ENCODE data around the gene ZNF827. TPM values are rescaled to one million over a fixed set of nuclear protein-coding genes. Genes with fewer than 3 reads are reported as not detected.

The ZNF827 gene
- total RNA-seq, 6 donors from 2014 or later = 8.1 to 68.1 (median 18.3) TPM

GRCh38 chr4:145763399-145763798 lies 175.2 kb downstream of the ZNF827 start:
- H3K4me1 ChIP-seq = no peaks in the 10 kb centered on the region

GRCh38 chr4:145762719-145763118 lies 175.9 kb downstream of the ZNF827 start:
- ATAC-seq (ENCODE audit: low FRiP score in 2 of 2) = no peak
- no peaks in the 10 kb centered on the region for H3K27me3 ChIP-seq
- DNase-seq = peak in 1 of 2 donors; percentile 51
- H3K36me3 ChIP-seq = peaks cover 6 to 23% (median 22%) of the 10 kb centered on the region in 4 donors
- no peak overlapping the region for H3K4me3 ChIP-seq
- H3K9me3 ChIP-seq = no peaks in the 10 kb centered on the region
- H3K4me1 ChIP-seq = no peaks in the 10 kb centered on the region
- TF ChIP-seq POLR2A (IDR thresholded peaks at IDR 0.05) = no peak
- TF ChIP-seq POLR2AphosphoS5 (IDR thresholded peaks at IDR 0.05) = no peak
- no peak for TF ChIP-seq CTCF (IDR thresholded peaks at IDR 0.05)
- no peak for TF ChIP-seq EP300 (IDR thresholded peaks at IDR 0.05)
- WGBS, 2 donors = 94 to 95% methylated on average over 4 to 8 of the region's 8 CpGs
- H3K27ac ChIP-seq = no peak overlapping the region

More at GRCh38 chr4:145763399-145763798, 175.2 kb downstream of the ZNF827 start:
- no peak for TF ChIP-seq POLR2A (IDR thresholded peaks at IDR 0.05)
- TF ChIP-seq EP300 (IDR thresholded peaks at IDR 0.05) = no peak
- no peak for TF ChIP-seq CTCF (IDR thresholded peaks at IDR 0.05)
- no peak for TF ChIP-seq POLR2AphosphoS5 (IDR thresholded peaks at IDR 0.05)
- Histone ChIP-seq H3K4me3 (no peak overlapping the region), H3K27me3 (no peaks in the 10 kb centered on the region), H3K9me3 (no peaks in the 10 kb centered on the region), H3K27ac (no peak overlapping the region), H3K36me3 (peaks cover 6 to 23% (median 22%) of the 10 kb centered on the region in 4 donors)
- DNase-seq (no peak), ATAC-seq (ENCODE audit: low FRiP score in 2 of 2) (no peak)
- WGBS, 2 donors = 92 to 94% methylated on average over 4 of the region's 4 CpGs

GRCh38 chr4:145760961-145761929 lies 177.4 kb downstream of the ZNF827 start:
- H3K4me3 ChIP-seq = no peak overlapping the region

GRCh38 chr4:145760176-145760575 lies 178.4 kb downstream of the ZNF827 start:
- WGBS, 2 donors = 92 to 95% methylated on average over 8 of the region's 8 CpGs
- no peaks in the 10 kb centered on the region for H3K9me3 ChIP-seq
- no peak for ATAC-seq (ENCODE audit: low FRiP score in 2 of 2)
- no peaks in the 10 kb centered on the region for H3K27me3 ChIP-seq
- TF ChIP-seq CTCF (IDR thresholded peaks at IDR 0.05) (no peak), POLR2AphosphoS5 (IDR thresholded peaks at IDR 0.05) (no peak), POLR2A (IDR thresholded peaks at IDR 0.05) (no peak), EP300 (IDR thresholded peaks at IDR 0.05) (no peak)
- no peaks in the 10 kb centered on the region for H3K4me1 ChIP-seq
- no peak overlapping the region for H3K4me3 ChIP-seq
- H3K27ac ChIP-seq = no peak overlapping the region
- DNase-seq = no peak
- H3K36me3 ChIP-seq = peaks cover 6 to 22% (median 19%) of the 10 kb centered on the region in 4 donors

More at GRCh38 chr4:145760961-145761929, 177.4 kb downstream of the ZNF827 start:
- ATAC-seq (ENCODE audit: low FRiP score in 2 of 2) = peak; percentile 9 to 52
- Histone ChIP-seq H3K4me1 (no peaks in the 10 kb centered on the region), H3K36me3 (peaks cover 6 to 23% (median 22%) of the 10 kb centered on the region in 4 donors), H3K27ac (no peak overlapping the region), H3K27me3 (no peaks in the 10 kb centered on the region), H3K9me3 (no peaks in the 10 kb centered on the region)
- no peak for TF ChIP-seq POLR2AphosphoS5 (IDR thresholded peaks at IDR 0.05)
- TF ChIP-seq CTCF (IDR thresholded peaks at IDR 0.05) = no peak
- TF ChIP-seq POLR2A (IDR thresholded peaks at IDR 0.05) = no peak
- no peak for TF ChIP-seq EP300 (IDR thresholded peaks at IDR 0.05)
- 94 to 98% methylated on average over 33 to 49 of the region's 49 CpGs for WGBS, 2 donors
- peak in 1 of 2 donors; percentile 81 for DNase-seq
